ENCODE measurements around the gene SLC38A8.

SLC38A8 gene

GRCh38 chr16:84021488-84021887 is 21.1 kb downstream of the SLC38A8 start:
- FAIRE-seq (no peak), DNase-seq (ENCODE audit: insufficient read length, low spot score) (no peak)
- no peak for TF ChIP-seq CTCF (IDR thresholded peaks at IDR 0.05; ENCODE audit: insufficient read depth, missing control alignments)

GRCh38 chr16:84020353-84020752 is 22.2 kb downstream of the SLC38A8 start:
- FAIRE-seq (no peak), DNase-seq (ENCODE audit: insufficient read length, low spot score) (no peak)
- TF ChIP-seq CTCF (IDR thresholded peaks at IDR 0.05; ENCODE audit: insufficient read depth, missing control alignments) = no peak

GRCh38 chr16:84018710-84019109 is 23.9 kb downstream of the SLC38A8 start:
- DNase-seq (ENCODE audit: insufficient read length, low spot score) (no peak), FAIRE-seq (no peak)
- TF ChIP-seq CTCF (IDR thresholded peaks at IDR 0.05; ENCODE audit: insufficient read depth, missing control alignments) = no peak

- DNase-seq (ENCODE audit: insufficient read length, low spot score) (no peak), FAIRE-seq (no peak)
- no peak for TF ChIP-seq CTCF (IDR thresholded peaks at IDR 0.05; ENCODE audit: insufficient read depth, missing control alignments)
Measured at GRCh38 chr16:84016477-84016876, 26.1 kb downstream of the SLC38A8 start.

- DNase-seq (ENCODE audit: insufficient read length, low spot score) = no peak
- no peak for FAIRE-seq
Measured at GRCh38 chr16:84015399-84015798, 27.2 kb downstream of the SLC38A8 start.

GRCh38 chr16:84014570-84015327 is 27.8 kb downstream of the SLC38A8 start:
- DNase-seq (ENCODE audit: insufficient read length, low spot score) (no peak), FAIRE-seq (no peak)
- TF ChIP-seq CTCF (IDR thresholded peaks at IDR 0.05; ENCODE audit: insufficient read depth, missing control alignments) = no peak

More at GRCh38 chr16:84015399-84015798, 27.2 kb downstream of the SLC38A8 start:
- no peak for TF ChIP-seq CTCF (IDR thresholded peaks at IDR 0.05; ENCODE audit: insufficient read depth, missing control alignments)

- FAIRE-seq (no peak), DNase-seq (ENCODE audit: insufficient read length, low spot score) (no peak)
- TF ChIP-seq CTCF (IDR thresholded peaks at IDR 0.05; ENCODE audit: insufficient read depth, missing control alignments) = no peak
Measured at GRCh38 chr16:84013787-84014569, 28.6 kb downstream of the SLC38A8 start.
